Mesendoderm (in vitro differentiated cells): Measurements from ENCODE around the gene ADGRA3.
A peak's percentile ranks its signal among the peaks of the same experiment; 100 is the strongest.

ENCODE experiments used
- DNase-seq: peaks from one replicate; pipeline ENCODE4 v3.0.0; 2013
- H2AK5ac ChIP-seq: 2 replicates; pipeline ENCODE4 v1.6.1; 2013; ENCODE audit warnings: low read length, inconsistent platforms
- H2BK120ac ChIP-seq: 2 replicates; pipeline ENCODE4 v1.6.1; 2013; ENCODE audit warnings: low read depth, mild to moderate bottlenecking, low read length, moderate library complexity, mixed read lengths
- H2BK15ac ChIP-seq: replicated peaks from 2 replicates; pipeline ENCODE4 v1.6.1; 2013; ENCODE audit warnings: low read depth, mild to moderate bottlenecking, moderate library complexity
- H2BK5ac ChIP-seq: 2 replicates; pipeline ENCODE4 v1.6.1; 2013; ENCODE audit warnings: low read length, inconsistent platforms
- H3K18ac ChIP-seq: 2 replicates; pipeline ENCODE4 v1.6.1; 2013; ENCODE audit warnings: mild to moderate bottlenecking, low read length, mixed read lengths
- H3K23ac ChIP-seq: one replicate; pipeline ENCODE4 v1.6.1; 2013; ENCODE audit warnings: low read length
- H3K27ac ChIP-seq: 2 replicates; pipeline ENCODE4 v1.5.1; 2013; ENCODE audit warnings: low read depth, mild to moderate bottlenecking, inconsistent platforms, low read length, moderate library complexity
- H3K27me3 ChIP-seq: 2 replicates; pipeline ENCODE4 v1.6.1; 2013; ENCODE audit warnings: low read length, control low read depth, mild to moderate bottlenecking, inconsistent platforms; ENCODE audit not compliant: insufficient read depth, poor library complexity
- H3K36me3 ChIP-seq: 2 replicates; pipeline ENCODE4 v1.6.1; 2013; ENCODE audit warnings: low read length, inconsistent platforms; ENCODE audit not compliant: control insufficient read depth, insufficient read depth
- H3K4ac ChIP-seq: one replicate; pipeline ENCODE4 v1.6.1; 2013; ENCODE audit warnings: low read depth, mild to moderate bottlenecking, low read length, moderate library complexity
- H3K4me1 ChIP-seq: 2 replicates; pipeline ENCODE4 v1.6.1; 2013; ENCODE audit warnings: low read depth, low read length, inconsistent platforms; ENCODE audit not compliant: control insufficient read depth
- H3K4me2 ChIP-seq: 2 replicates; pipeline ENCODE4 v1.6.1; 2013; ENCODE audit warnings: low read length
- H3K4me3 ChIP-seq: 2 replicates; pipeline ENCODE4 v1.5.1; 2013; ENCODE audit warnings: mild to moderate bottlenecking, low read length
- H3K56ac ChIP-seq: one replicate; pipeline ENCODE4 v1.6.1; 2013; ENCODE audit warnings: low read length
- H3K79me1 ChIP-seq: 2 replicates; pipeline ENCODE4 v1.6.1; 2013; ENCODE audit warnings: low read length, inconsistent platforms
- H3K79me2 ChIP-seq: 2 replicates; pipeline ENCODE4 v1.6.1; 2013; ENCODE audit warnings: mild to moderate bottlenecking, low read length; ENCODE audit not compliant: control insufficient read depth, insufficient read depth
- H3K9ac ChIP-seq: 2 replicates; pipeline ENCODE4 v1.6.1; 2013; ENCODE audit warnings: low read length, inconsistent platforms
- H4K5ac ChIP-seq: one replicate; pipeline ENCODE4 v1.6.1; 2013; ENCODE audit warnings: low read length
- H4K8ac ChIP-seq: one replicate; pipeline ENCODE4 v1.6.1; 2013; ENCODE audit warnings: low read depth, mild to moderate bottlenecking, control low read depth, low read length, moderate library complexity
- WGBS: extraction: QIAGEN DNeasy Blood & Tissue Kit; methylation state at CpG from one replicate; pipeline ENCODE4 v1.1.7; 2013; ENCODE audit warnings: low lambda C conversion rate, missing lambda C conversion rate; ENCODE audit not compliant: insufficient coverage; ENCODE audit errors: extremely low coverage; 5-methylcytosine and 5-hydroxymethylcytosine counted together

Gene ADGRA3

DNA sequence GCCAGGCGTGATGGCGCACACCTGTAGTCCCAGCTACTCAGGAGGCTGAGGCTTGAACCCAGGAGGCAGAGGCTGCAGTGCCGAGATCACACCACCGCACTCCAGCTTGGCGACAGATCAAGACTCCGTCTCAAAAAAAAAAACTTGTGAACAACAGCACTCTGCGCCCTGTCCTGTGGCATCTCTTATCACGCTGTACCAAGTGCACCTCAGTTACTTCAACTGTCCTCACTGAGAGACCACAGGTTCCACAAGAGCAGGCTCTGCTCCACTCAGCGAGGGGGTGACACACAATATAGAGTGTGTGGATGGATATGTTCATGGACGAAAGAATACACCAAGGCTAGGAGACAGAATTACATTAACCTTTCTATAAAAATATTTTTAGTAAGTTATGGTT is 49.3 kb downstream of the ADGRA3 start:
- no peak overlapping the region for H4K5ac ChIP-seq
- H3K4ac ChIP-seq, result no peak overlapping the region
- no peak overlapping the region for H2AK5ac ChIP-seq
- WGBS, result no CpG with 5 or more reads among the region's 10 CpGs
- H3K4me2 ChIP-seq, result no peak overlapping the region
- H3K23ac ChIP-seq, result no peak overlapping the region
- no peak overlapping the region for H3K27ac ChIP-seq
- peaks cover 36% of the 10 kb centered on the region for H3K79me2 ChIP-seq
- no peaks in the 10 kb centered on the region for H3K36me3 ChIP-seq
- no peaks in the 10 kb centered on the region for H3K4me1 ChIP-seq
- peaks cover 24% of the 10 kb centered on the region for H3K79me1 ChIP-seq
- no peak overlapping the region for H2BK5ac ChIP-seq
- H3K18ac ChIP-seq, result no peak overlapping the region
- no peak for DNase-seq
- no peak overlapping the region for H2BK120ac ChIP-seq
- no peak overlapping the region for H2BK15ac ChIP-seq
- H3K9ac ChIP-seq, result no peak overlapping the region
- H4K8ac ChIP-seq, result no peak overlapping the region
- no peaks in the 10 kb centered on the region for H3K27me3 ChIP-seq
- no peak overlapping the region for H3K4me3 ChIP-seq
- no peak overlapping the region for H3K56ac ChIP-seq

DNA sequence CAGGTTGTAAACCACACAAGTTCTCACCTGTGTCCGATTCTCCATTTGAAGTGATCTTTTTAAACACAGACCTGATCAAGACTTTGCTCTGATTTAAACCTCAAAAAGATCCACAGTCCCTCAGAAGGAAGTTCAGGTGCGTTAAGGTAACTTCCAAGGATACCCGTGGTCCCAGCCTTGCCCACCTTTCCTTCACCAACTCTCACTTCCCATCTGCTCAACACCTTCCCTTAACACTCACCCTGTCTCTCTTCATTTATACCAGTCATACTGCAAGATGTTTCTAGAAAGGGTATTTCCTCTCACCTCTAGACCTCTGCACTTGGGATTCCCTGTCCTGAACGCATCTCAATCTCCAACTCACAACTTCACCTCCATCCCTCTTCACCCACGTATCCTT is 49.9 kb downstream of the ADGRA3 start:
- no peak overlapping the region for H3K56ac ChIP-seq
- no peak overlapping the region for H2BK15ac ChIP-seq
- no peak overlapping the region for H2BK5ac ChIP-seq
- no peak overlapping the region for H3K9ac ChIP-seq
- H3K27ac ChIP-seq, result no peak overlapping the region
- H2BK120ac ChIP-seq, result no peak overlapping the region
- H3K4ac ChIP-seq, result no peak overlapping the region
- WGBS, result no CpG with 5 or more reads among the region's 5 CpGs
- no peak overlapping the region for H3K4me3 ChIP-seq
- no peaks in the 10 kb centered on the region for H3K4me1 ChIP-seq
- H4K8ac ChIP-seq, result no peak overlapping the region
- no peak overlapping the region for H4K5ac ChIP-seq
- no peak for DNase-seq
- no peak overlapping the region for H3K18ac ChIP-seq
- H3K27me3 ChIP-seq, result no peaks in the 10 kb centered on the region
- H3K23ac ChIP-seq, result no peak overlapping the region
- no peaks in the 10 kb centered on the region for H3K36me3 ChIP-seq
- H3K79me1 ChIP-seq, result peaks cover 24% of the 10 kb centered on the region
- no peak overlapping the region for H3K4me2 ChIP-seq
- no peak overlapping the region for H2AK5ac ChIP-seq
- peaks cover 36% of the 10 kb centered on the region for H3K79me2 ChIP-seq

DNA sequence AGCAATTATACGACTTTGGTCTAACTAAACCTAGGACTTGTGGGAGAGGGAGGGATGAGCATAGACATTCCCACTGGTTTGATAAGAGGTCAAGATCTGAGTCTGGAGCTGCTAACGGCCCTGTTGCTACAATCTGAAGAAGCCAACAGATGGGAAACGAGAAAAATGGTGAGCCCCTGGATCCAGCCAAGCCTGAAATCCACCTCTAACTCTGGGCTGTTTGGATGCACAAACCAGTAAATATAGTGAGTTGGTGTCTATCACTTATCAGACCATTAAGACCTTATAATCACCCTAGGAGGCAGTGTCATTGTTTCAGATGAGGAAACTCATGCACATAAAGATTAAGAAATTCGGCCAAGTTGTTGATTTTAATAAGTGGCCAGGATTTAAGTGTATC is 50.5 kb downstream of the ADGRA3 start:
- H3K9ac ChIP-seq, result no peak overlapping the region
- WGBS, result no CpG with 5 or more reads among the region's 4 CpGs
- H4K8ac ChIP-seq, result no peak overlapping the region
- H2AK5ac ChIP-seq, result no peak overlapping the region
- no peak for DNase-seq
- no peak overlapping the region for H3K27ac ChIP-seq
- no peaks in the 10 kb centered on the region for H3K27me3 ChIP-seq
- H3K36me3 ChIP-seq, result no peaks in the 10 kb centered on the region
- H2BK5ac ChIP-seq, result no peak overlapping the region
- H3K4me3 ChIP-seq, result no peak overlapping the region
- no peak overlapping the region for H2BK15ac ChIP-seq
- H3K4ac ChIP-seq, result no peak overlapping the region
- no peaks in the 10 kb centered on the region for H3K4me1 ChIP-seq
- no peak overlapping the region for H3K4me2 ChIP-seq
- H3K79me1 ChIP-seq, result peaks cover 18% of the 10 kb centered on the region
- H3K79me2 ChIP-seq, result peaks cover 30% of the 10 kb centered on the region
- no peak overlapping the region for H3K56ac ChIP-seq
- H3K18ac ChIP-seq, result no peak overlapping the region
- no peak overlapping the region for H4K5ac ChIP-seq
- H2BK120ac ChIP-seq, result no peak overlapping the region
- H3K23ac ChIP-seq, result no peak overlapping the region

DNA sequence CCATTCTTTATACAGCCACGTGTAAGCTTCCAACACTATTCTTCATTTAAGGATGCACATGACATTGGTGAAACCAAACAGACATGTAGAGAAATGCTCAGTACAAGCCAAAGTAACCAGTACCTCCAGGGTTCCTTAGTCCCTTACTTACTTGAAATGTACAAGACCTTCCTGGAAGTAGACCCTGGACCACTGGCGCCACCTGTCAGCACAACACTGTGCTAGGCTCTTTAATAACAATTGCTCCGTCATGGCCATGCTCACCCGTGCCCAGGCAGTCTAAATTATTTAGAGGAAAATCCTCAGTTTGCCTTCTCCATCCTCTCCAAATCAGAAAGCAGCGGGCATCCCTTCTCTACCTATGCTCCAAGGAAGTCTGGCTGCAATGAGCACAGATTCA is 52.7 kb downstream of the ADGRA3 start:
- Histone ChIP-seq H2BK15ac (no peak overlapping the region), H3K18ac (no peak overlapping the region), H3K27me3 (no peaks in the 10 kb centered on the region), H2BK5ac (no peak overlapping the region), H3K4ac (no peak overlapping the region), H3K4me2 (no peak overlapping the region), H3K79me1 (peaks cover 16% of the 10 kb centered on the region), H2BK120ac (no peak overlapping the region), H3K23ac (peak overlapping the region; percentile 69), H3K56ac (no peak overlapping the region), H2AK5ac (no peak overlapping the region), H4K8ac (no peak overlapping the region), H3K9ac (no peak overlapping the region), H3K36me3 (no peaks in the 10 kb centered on the region), H3K79me2 (peaks cover 22% of the 10 kb centered on the region), H3K4me1 (no peaks in the 10 kb centered on the region), H3K27ac (no peak overlapping the region), H3K4me3 (no peak overlapping the region), H4K5ac (no peak overlapping the region)
- WGBS, result no CpG with 5 or more reads among the region's 5 CpGs
- DNase-seq, result no peak

DNA sequence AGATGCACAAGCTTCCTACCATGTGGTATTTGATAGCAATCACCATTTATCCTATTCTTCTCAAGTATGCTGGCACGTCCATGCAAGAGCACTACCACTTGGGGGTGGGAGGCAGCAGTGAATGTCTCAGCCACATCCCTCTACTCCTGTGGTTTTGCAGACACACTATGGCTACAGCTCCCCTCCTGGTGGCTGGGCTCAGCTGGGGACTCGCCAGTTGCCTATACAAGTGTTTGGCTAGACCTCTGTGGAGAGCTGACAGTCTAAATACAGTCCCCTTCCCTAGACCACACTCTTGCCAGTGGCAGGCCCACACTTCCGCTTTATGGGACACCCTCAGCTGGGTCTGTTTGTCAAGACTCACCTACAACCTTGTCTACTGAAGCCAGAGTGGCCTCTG is 53.2 kb downstream of the ADGRA3 start:
- H3K23ac ChIP-seq, result no peak overlapping the region
- no peaks in the 10 kb centered on the region for H3K4me1 ChIP-seq
- H3K27ac ChIP-seq, result no peak overlapping the region
- no peak overlapping the region for H3K9ac ChIP-seq
- WGBS, result no CpG with 5 or more reads among the region's 3 CpGs
- H3K56ac ChIP-seq, result no peak overlapping the region
- H3K4me3 ChIP-seq, result no peak overlapping the region
- H3K18ac ChIP-seq, result no peak overlapping the region
- no peaks in the 10 kb centered on the region for H3K27me3 ChIP-seq
- H2AK5ac ChIP-seq, result no peak overlapping the region
- no peak overlapping the region for H4K5ac ChIP-seq
- no peak overlapping the region for H3K4ac ChIP-seq
- H2BK15ac ChIP-seq, result no peak overlapping the region
- H3K79me2 ChIP-seq, result peaks cover 19% of the 10 kb centered on the region
- H3K4me2 ChIP-seq, result no peak overlapping the region
- DNase-seq, result peak; percentile 78
- no peaks in the 10 kb centered on the region for H3K36me3 ChIP-seq
- no peak overlapping the region for H2BK5ac ChIP-seq
- H3K79me1 ChIP-seq, result peaks cover 14% of the 10 kb centered on the region
- H4K8ac ChIP-seq, result no peak overlapping the region
- no peak overlapping the region for H2BK120ac ChIP-seq

DNA sequence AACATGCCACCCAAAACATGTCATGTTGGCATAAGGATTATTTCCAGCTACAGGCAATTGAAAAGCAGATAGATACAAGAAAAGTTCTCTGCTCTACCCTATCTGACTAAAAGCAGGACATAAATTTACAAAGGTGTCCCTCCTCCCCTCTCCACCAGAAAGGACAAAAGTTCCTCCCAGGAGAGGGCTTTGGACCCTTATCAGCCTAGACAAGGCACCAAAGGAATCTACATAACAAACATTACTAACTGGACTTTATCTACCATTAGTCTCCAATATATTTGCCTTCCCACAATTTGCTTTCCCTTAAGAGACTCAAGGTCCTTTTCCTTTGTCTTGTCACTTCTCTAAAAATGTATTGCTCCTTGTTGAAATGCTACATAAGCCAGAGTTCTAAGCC is 55.6 kb downstream of the ADGRA3 start:
- DNase-seq, result no peak
- H3K36me3 ChIP-seq, result no peaks in the 10 kb centered on the region
- H3K79me1 ChIP-seq, result peaks cover 8% of the 10 kb centered on the region
- H2BK120ac ChIP-seq, result no peak overlapping the region
- no peak overlapping the region for H3K56ac ChIP-seq
- no peak overlapping the region for H4K8ac ChIP-seq
- H3K4me1 ChIP-seq, result no peaks in the 10 kb centered on the region
- no peak overlapping the region for H3K18ac ChIP-seq
- peaks cover 11% of the 10 kb centered on the region for H3K79me2 ChIP-seq
- no peak overlapping the region for H3K9ac ChIP-seq
- H2BK15ac ChIP-seq, result no peak overlapping the region
- no peak overlapping the region for H3K4ac ChIP-seq
- H3K4me3 ChIP-seq, result no peak overlapping the region
- no peak overlapping the region for H3K23ac ChIP-seq
- no peak overlapping the region for H4K5ac ChIP-seq
- H3K4me2 ChIP-seq, result no peak overlapping the region
- no peaks in the 10 kb centered on the region for H3K27me3 ChIP-seq
- no peak overlapping the region for H2BK5ac ChIP-seq
- H2AK5ac ChIP-seq, result no peak overlapping the region
- H3K27ac ChIP-seq, result no peak overlapping the region
